ENCODE measurements around the gene EMX2.

EMX2 gene

DNA sequence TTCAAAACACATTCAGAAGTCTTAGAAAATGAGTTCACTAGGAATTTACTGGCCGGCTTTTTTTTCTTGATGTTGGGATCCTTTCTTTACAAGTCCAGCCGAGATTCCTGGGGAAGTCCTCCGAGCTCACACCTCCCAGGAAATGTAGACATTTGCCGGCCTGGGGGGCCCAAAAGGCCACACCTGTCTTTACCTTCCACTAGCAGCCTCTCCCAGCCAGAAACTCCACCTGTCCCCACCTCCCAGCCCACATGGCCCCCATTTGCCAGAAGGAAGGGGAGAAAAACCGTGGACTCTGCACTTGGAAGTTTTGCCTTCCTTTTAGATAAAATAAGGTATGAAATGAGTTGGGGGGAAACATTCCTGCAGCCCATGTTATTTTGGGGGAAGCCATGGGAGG is 27.6 kb upstream of the EMX2 start:
- Mint-ChIP-seq H3K36me3 (ENCODE audit: low read depth) (no peaks in the 10 kb centered on the region), H3K27me3 (peaks cover 33% of the 10 kb centered on the region), H3K4me3 (no peak overlapping the region), H3K4me1 (ENCODE audit: low read depth) (no peaks in the 10 kb centered on the region), H3K27ac (no peak overlapping the region), H3K9me3 (no peaks in the 10 kb centered on the region)

DNA sequence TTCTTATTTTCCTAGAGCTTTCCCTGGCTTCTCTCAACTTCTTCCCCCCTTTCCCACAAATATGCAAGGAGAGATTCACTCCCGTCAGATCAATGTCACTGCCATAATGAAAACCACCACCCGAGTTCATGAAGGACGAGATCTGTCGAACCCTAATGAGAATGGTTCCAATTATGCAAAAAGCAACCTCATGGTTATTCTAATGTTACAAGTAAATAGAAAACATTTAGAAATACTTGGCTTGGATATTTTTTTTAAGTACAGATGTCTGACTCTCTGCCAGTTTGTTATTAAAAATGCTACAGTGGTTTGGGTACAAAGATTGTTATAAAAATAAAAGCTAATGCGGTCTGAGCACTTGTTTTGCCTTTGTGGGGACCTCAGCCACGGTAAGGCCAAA is 25.9 kb upstream of the EMX2 start:
- peaks cover 36% of the 10 kb centered on the region for H3K27me3 Mint-ChIP-seq
- no peak overlapping the region for H3K4me3 Mint-ChIP-seq
- H3K27ac Mint-ChIP-seq, result no peak overlapping the region
- no peaks in the 10 kb centered on the region for H3K36me3 Mint-ChIP-seq (ENCODE audit: low read depth)
- H3K4me1 Mint-ChIP-seq (ENCODE audit: low read depth), result no peaks in the 10 kb centered on the region
- no peaks in the 10 kb centered on the region for H3K9me3 Mint-ChIP-seq

DNA sequence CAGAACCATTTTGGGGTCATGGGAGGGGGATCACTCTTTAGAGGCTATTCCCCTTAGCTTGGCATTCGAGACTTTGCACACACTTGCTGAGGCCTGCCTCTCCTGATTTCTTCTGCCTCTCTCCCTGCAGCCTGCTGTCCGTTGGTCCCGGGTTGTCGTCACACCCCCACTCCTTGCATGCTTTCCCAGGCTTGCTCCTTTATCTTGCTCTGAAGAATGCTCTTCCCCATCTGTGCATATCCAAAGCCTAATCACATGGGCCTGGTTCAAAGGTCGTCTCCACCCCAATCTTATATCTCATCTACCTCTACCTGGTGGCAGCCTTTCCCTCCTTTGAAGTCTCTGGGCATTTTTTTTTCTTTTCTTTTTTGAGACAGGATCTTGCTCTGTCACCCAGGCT is 24.3 kb upstream of the EMX2 start:
- Mint-ChIP-seq H3K4me3 (no peak overlapping the region), H3K9me3 (no peaks in the 10 kb centered on the region), H3K36me3 (ENCODE audit: low read depth) (no peaks in the 10 kb centered on the region), H3K27ac (no peak overlapping the region), H3K4me1 (ENCODE audit: low read depth) (no peaks in the 10 kb centered on the region), H3K27me3 (peaks cover 38% of the 10 kb centered on the region)

GRCh38 chr10:117519286-117519685 is 23.3 kb upstream of the EMX2 start:
- Mint-ChIP-seq H3K9me3 (no peaks in the 10 kb centered on the region), H3K36me3 (ENCODE audit: low read depth) (no peaks in the 10 kb centered on the region), H3K27me3 (peaks cover 44% of the 10 kb centered on the region), H3K4me3 (no peak overlapping the region), H3K27ac (no peak overlapping the region), H3K4me1 (ENCODE audit: low read depth) (no peaks in the 10 kb centered on the region)

- H3K27me3 Mint-ChIP-seq, result peaks cover 44% of the 10 kb centered on the region
- no peaks in the 10 kb centered on the region for H3K9me3 Mint-ChIP-seq
- no peak overlapping the region for H3K4me3 Mint-ChIP-seq
- H3K36me3 Mint-ChIP-seq (ENCODE audit: low read depth), result no peaks in the 10 kb centered on the region
- H3K4me1 Mint-ChIP-seq (ENCODE audit: low read depth), result no peaks in the 10 kb centered on the region
- no peak overlapping the region for H3K27ac Mint-ChIP-seq
These were observed 22.7 kb upstream of the EMX2 start for GRCh38 chr10:117519879-117520278.

GRCh38 chr10:117530791-117531190 is 11.8 kb upstream of the EMX2 start:
- no peaks in the 10 kb centered on the region for H3K36me3 Mint-ChIP-seq (ENCODE audit: low read depth)
- H3K4me1 Mint-ChIP-seq (ENCODE audit: low read depth), result peaks cover 8% of the 10 kb centered on the region
- H3K27me3 Mint-ChIP-seq, result peaks cover 70% of the 10 kb centered on the region

GRCh38 chr10:117531371-117532002 is 11.1 kb upstream of the EMX2 start:
- Mint-ChIP-seq H3K27me3 (peaks cover 74% of the 10 kb centered on the region), H3K9me3 (no peaks in the 10 kb centered on the region), H3K27ac (no peak overlapping the region), H3K4me3 (no peak overlapping the region), H3K36me3 (ENCODE audit: low read depth) (no peaks in the 10 kb centered on the region), H3K4me1 (ENCODE audit: low read depth) (peaks cover 9% of the 10 kb centered on the region)

More at GRCh38 chr10:117530791-117531190, 11.8 kb upstream of the EMX2 start:
- Mint-ChIP-seq H3K9me3 (no peaks in the 10 kb centered on the region), H3K27ac (no peak overlapping the region), H3K4me3 (no peak overlapping the region)

DNA sequence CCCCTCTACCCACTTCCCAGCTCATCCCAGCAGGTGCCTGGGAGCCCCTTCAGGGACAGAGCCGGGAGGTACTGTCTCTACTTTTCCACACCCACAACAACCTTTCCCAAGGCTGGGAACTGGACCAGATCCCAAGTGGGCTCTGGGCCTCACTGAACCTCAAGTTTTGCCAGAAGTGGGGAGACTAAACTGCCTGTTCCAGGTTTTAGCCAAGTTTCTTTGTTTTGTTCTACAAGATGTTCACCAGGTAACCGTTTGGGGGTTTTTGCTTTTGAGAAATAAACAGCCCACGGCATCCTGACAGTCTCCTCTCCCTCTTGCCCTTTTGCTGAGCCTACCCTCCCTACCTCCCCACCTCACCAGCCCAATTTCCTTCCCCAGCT is 10.6 kb upstream of the EMX2 start:
- H3K9me3 Mint-ChIP-seq, result no peaks in the 10 kb centered on the region
- no peak overlapping the region for H3K27ac Mint-ChIP-seq
- no peak overlapping the region for H3K4me3 Mint-ChIP-seq
- peaks cover 76% of the 10 kb centered on the region for H3K27me3 Mint-ChIP-seq
- no peaks in the 10 kb centered on the region for H3K36me3 Mint-ChIP-seq (ENCODE audit: low read depth)
- H3K4me1 Mint-ChIP-seq (ENCODE audit: low read depth), result peaks cover 12% of the 10 kb centered on the region

DNA sequence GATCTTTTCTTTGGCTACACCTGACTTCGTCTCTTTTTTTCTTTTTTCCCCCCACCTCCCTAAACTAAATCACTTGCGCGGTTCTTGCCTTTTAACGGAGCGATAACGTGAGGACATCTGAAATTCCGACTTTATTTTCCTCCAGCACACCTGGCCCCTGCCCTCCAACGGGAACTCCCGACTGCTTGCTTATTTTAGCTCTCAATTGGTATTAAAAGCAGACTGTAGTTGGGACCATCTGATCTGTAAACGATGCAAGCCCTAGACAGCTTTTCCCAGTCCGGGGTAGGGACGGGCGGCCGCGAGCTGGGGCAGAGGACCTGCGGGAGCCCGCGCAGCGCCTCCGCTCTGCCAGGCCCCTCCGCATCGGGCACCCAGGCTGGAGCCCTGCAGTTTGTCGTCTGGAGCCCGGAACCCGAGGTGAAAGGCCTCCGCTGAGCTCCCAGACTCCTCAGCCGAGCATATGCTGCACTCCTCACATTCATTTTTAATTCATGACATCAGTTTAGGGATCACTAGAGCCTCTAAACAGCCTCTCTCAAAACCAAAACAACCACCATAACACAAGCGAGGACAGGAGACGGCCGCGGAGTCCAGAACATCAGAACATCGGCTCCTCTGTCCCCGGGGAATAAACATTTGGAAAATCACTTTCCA is 10.0 kb upstream of the EMX2 start:
- Mint-ChIP-seq H3K4me1 (ENCODE audit: low read depth) (peaks cover 12% of the 10 kb centered on the region), H3K4me3 (no peak overlapping the region), H3K27ac (no peak overlapping the region), H3K27me3 (peaks cover 76% of the 10 kb centered on the region), H3K36me3 (ENCODE audit: low read depth) (no peaks in the 10 kb centered on the region), H3K9me3 (no peaks in the 10 kb centered on the region)

GRCh38 chr10:117533507-117534281 is 8.9 kb upstream of the EMX2 start:
- peaks cover 78% of the 10 kb centered on the region for H3K27me3 Mint-ChIP-seq
- no peaks in the 10 kb centered on the region for H3K9me3 Mint-ChIP-seq
- peaks cover 17% of the 10 kb centered on the region for H3K4me1 Mint-ChIP-seq (ENCODE audit: low read depth)
- no peaks in the 10 kb centered on the region for H3K36me3 Mint-ChIP-seq (ENCODE audit: low read depth)
- H3K27ac Mint-ChIP-seq, result no peak overlapping the region
- no peak overlapping the region for H3K4me3 Mint-ChIP-seq

- no peak overlapping the region for H3K27ac Mint-ChIP-seq
- H3K9me3 Mint-ChIP-seq, result no peaks in the 10 kb centered on the region
- H3K4me1 Mint-ChIP-seq (ENCODE audit: low read depth), result peaks cover 17% of the 10 kb centered on the region
These were observed 7.9 kb upstream of the EMX2 start for GRCh38 chr10:117534321-117535297.

GRCh38 chr10:117535298-117536071 is 7.1 kb upstream of the EMX2 start:
- Mint-ChIP-seq H3K27me3 (peaks cover 70% of the 10 kb centered on the region), H3K9me3 (no peaks in the 10 kb centered on the region), H3K4me1 (ENCODE audit: low read depth) (peaks cover 17% of the 10 kb centered on the region), H3K4me3 (no peak overlapping the region), H3K27ac (no peak overlapping the region), H3K36me3 (ENCODE audit: low read depth) (no peaks in the 10 kb centered on the region)

More at GRCh38 chr10:117534321-117535297, 7.9 kb upstream of the EMX2 start:
- Mint-ChIP-seq H3K4me3 (no peak overlapping the region), H3K36me3 (ENCODE audit: low read depth) (no peaks in the 10 kb centered on the region), H3K27me3 (peaks cover 73% of the 10 kb centered on the region)

DNA sequence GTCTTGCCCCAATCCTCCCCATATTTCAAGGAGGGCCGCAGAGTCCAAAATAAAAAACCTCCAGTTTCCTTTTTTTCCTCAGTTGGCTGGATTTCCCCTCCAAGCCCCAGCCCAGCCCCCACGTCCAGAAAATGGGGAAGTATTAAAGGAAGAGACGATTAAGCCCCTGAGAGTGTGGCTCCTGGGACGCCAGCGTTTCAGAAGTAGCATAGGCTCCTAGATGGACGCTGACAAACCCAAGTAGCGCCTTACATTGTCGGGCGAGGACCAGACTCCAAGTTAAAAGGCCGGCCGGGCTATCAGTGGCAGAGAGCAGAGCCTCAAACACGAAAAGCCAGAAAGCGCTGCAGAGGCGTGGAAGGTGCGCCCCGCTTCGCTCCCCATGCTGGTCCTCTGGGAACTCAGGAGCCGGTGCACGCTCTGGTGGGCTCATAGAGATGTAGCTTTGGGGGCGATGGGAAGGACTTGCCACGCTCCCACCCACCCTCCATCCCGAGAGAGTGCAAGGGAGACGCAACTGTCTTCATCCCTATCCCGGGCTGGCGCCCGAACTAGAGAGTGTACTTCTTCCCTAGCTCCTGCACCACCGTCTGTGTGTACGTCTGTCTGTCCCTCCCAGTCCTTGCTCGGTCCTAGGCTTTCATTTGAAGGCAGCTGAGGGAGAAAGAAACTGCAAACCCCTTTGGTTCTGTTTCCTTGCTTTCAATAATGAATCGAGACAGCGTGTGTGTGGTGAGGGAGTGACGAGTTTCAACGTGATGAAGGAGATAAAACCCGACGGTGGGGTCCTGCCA is 6.3 kb upstream of the EMX2 start:
- H3K27ac Mint-ChIP-seq, result no peak overlapping the region
- H3K27me3 Mint-ChIP-seq, result peaks cover 70% of the 10 kb centered on the region

More for the DNA sequence above, 6.3 kb upstream of the EMX2 start:
- no peak overlapping the region for H3K4me3 Mint-ChIP-seq
- no peaks in the 10 kb centered on the region for H3K36me3 Mint-ChIP-seq (ENCODE audit: low read depth)
- peaks cover 17% of the 10 kb centered on the region for H3K4me1 Mint-ChIP-seq (ENCODE audit: low read depth)
- H3K9me3 Mint-ChIP-seq, result no peaks in the 10 kb centered on the region
